ENCODE measurements around the gene MAP2K1. TPM values are rescaled to one million over a fixed set of nuclear protein-coding genes. Genes with fewer than 3 reads are reported as not detected.

MAP2K1 gene
- total RNA-seq, 2 donors from 2014 or later = 73.7 to 81.2 TPM

- Histone ChIP-seq H3K27me3 (ENCODE audit: control insufficient read depth, insufficient read depth, low read length, poor library complexity, severe bottlenecking) (no peaks in the 10 kb centered on the region), H3K4me3 (ENCODE audit: low read length) (no peak overlapping the region), H3K27ac (ENCODE audit: low read depth, low read length) (no peak overlapping the region), H3K9me3 (ENCODE audit: control insufficient read depth, low read length) (no peaks in the 10 kb centered on the region), H3K4me1 (ENCODE audit: control insufficient read depth, insufficient read depth, low read length) (no peaks in the 10 kb centered on the region), H3K36me3 (ENCODE audit: control insufficient read depth, insufficient read depth, low read length) (peaks cover 53% of the 10 kb centered on the region), H3K9ac (ENCODE audit: extremely low read depth, low read length, poor library complexity, severe bottlenecking) (no peak overlapping the region)
- Mint-ChIP-seq H3K27ac (no peak overlapping the region), H3K27me3 (ENCODE audit: insufficient read depth) (no peaks in the 10 kb centered on the region), H3K36me3 (ENCODE audit: low read depth) (peaks cover 35% of the 10 kb centered on the region), H3K4me1 (peaks cover 28% of the 10 kb centered on the region), H3K9me3 (no peaks in the 10 kb centered on the region), H3K4me3 (no peak overlapping the region)
- WGBS, 2 experiments (ENCODE audit: insufficient coverage in 1 of 2, insufficient read length in 1 of 2) = 71 to 97% methylated on average over 1 to 2 of the region's 2 CpGs
- no peak for DNase-seq
- TF ChIP-seq CTCF (conservative IDR thresholded peaks at IDR 0.05) = no peak
Observed at GRCh38 chr15:66433726-66434125, 47.0 kb downstream of the MAP2K1 start.

- Histone ChIP-seq H3K36me3 (ENCODE audit: control insufficient read depth, insufficient read depth, low read length) (peaks cover 92% of the 10 kb centered on the region), H3K9ac (ENCODE audit: extremely low read depth, low read length, poor library complexity, severe bottlenecking) (no peak overlapping the region), H3K27me3 (ENCODE audit: control insufficient read depth, insufficient read depth, low read length, poor library complexity, severe bottlenecking) (no peaks in the 10 kb centered on the region), H3K27ac (ENCODE audit: low read depth, low read length) (no peak overlapping the region), H3K9me3 (ENCODE audit: control insufficient read depth, low read length) (no peaks in the 10 kb centered on the region), H3K4me1 (ENCODE audit: control insufficient read depth, insufficient read depth, low read length) (no peaks in the 10 kb centered on the region), H3K4me3 (ENCODE audit: low read length) (no peak overlapping the region)
- Mint-ChIP-seq H3K27me3 (ENCODE audit: insufficient read depth) (no peaks in the 10 kb centered on the region), H3K4me1 (no peaks in the 10 kb centered on the region), H3K27ac (peak overlapping the region; percentile 14), H3K36me3 (ENCODE audit: low read depth) (peaks cover 76% of the 10 kb centered on the region), H3K9me3 (no peaks in the 10 kb centered on the region), H3K4me3 (no peak overlapping the region)
- WGBS, 2 experiments (ENCODE audit: insufficient coverage in 1 of 2, insufficient read length in 1 of 2) = 100% methylated on average over 1 to 2 of the region's 2 CpGs
- no peak for TF ChIP-seq CTCF (conservative IDR thresholded peaks at IDR 0.05)
- DNase-seq = no peak
Observed at GRCh38 chr15:66440501-66440900, 53.8 kb downstream of the MAP2K1 start.

GRCh38 chr15:66452420-66452819 is 65.7 kb downstream of the MAP2K1 start:
- Histone ChIP-seq H3K36me3 (ENCODE audit: control insufficient read depth, insufficient read depth, low read length) (peaks cover 57% of the 10 kb centered on the region), H3K4me1 (ENCODE audit: control insufficient read depth, insufficient read depth, low read length) (no peaks in the 10 kb centered on the region), H3K4me3 (ENCODE audit: low read length) (no peak overlapping the region), H3K27ac (ENCODE audit: low read depth, low read length) (no peak overlapping the region), H3K27me3 (ENCODE audit: control insufficient read depth, insufficient read depth, low read length, poor library complexity, severe bottlenecking) (no peaks in the 10 kb centered on the region), H3K9ac (ENCODE audit: extremely low read depth, low read length, poor library complexity, severe bottlenecking) (no peak overlapping the region), H3K9me3 (ENCODE audit: control insufficient read depth, low read length) (peaks cover 15% of the 10 kb centered on the region)
- no peak for DNase-seq
- Mint-ChIP-seq H3K27ac (no peak overlapping the region), H3K9me3 (peaks cover 3% of the 10 kb centered on the region), H3K4me1 (no peaks in the 10 kb centered on the region), H3K36me3 (ENCODE audit: low read depth) (peaks cover 37% of the 10 kb centered on the region), H3K4me3 (no peak overlapping the region), H3K27me3 (ENCODE audit: insufficient read depth) (no peaks in the 10 kb centered on the region)
- no peak for TF ChIP-seq CTCF (conservative IDR thresholded peaks at IDR 0.05)
- WGBS, 2 experiments (ENCODE audit: insufficient coverage in 1 of 2, insufficient read length in 1 of 2) = 91 to 93% methylated on average over 3 to 4 of the region's 4 CpGs
